GM19193 (cell line): ENCODE results near the gene CCDC28A.

Source experiments
- POLR2A ChIP-seq: IDR thresholded peaks from 4 replicates; pipeline ENCODE4 v1.6.1; 2011; ENCODE audit not compliant: insufficient read depth, insufficient read length; ENCODE audit errors: extremely low read depth

CCDC28A gene

DNA sequence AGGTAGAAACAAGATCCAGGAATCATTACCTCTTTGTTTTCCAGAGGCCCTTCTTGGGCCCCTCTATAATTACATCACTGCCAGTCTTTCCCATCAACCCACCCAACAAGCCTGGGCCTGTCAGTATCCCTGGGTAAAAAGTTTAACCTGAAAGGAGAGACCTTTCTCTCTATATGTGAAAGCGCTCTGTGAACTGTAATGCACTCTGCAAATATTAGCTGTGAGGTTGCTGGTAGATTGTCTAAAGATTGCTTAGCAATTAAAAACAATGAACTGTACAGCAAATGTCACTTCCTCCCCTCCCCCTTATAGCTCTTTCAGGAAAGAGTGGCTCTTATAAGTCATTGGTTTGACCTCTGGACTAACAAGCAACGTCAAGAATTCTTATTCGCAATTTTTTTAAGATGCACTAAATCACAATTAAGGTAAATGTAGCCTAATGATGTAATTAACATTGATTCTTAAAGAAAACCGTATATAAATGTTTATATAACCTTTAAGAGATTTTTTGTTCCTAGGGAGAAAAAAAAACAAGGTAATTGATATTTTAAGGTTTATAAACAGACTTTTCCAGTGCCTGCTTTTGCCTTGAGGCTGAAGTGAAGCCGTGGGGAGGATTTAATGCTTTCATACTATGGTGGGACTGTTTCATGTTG, 40.7 kb downstream of the CCDC28A start:
- TF ChIP-seq POLR2A, result no peak

DNA sequence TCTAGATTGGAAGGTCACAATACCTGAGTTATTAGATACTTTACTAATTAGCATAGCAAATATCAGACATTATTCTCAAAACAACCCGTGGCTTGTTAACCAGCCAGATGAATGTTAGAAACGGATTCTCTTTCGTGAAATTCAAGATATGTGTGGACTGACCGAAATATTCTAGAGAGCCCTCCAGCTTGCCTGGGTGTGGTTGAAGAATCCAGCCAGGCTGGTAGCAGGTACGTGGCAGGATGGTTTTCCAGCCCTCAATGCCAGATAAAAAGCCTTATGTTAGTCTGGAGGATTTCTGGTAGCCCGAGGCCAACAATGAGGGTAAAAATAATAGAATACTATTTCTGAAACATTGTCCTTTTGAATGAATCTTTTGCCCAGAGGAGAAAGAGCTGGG, 41.7 kb downstream of the CCDC28A start:
- TF ChIP-seq POLR2A, result no peak

DNA sequence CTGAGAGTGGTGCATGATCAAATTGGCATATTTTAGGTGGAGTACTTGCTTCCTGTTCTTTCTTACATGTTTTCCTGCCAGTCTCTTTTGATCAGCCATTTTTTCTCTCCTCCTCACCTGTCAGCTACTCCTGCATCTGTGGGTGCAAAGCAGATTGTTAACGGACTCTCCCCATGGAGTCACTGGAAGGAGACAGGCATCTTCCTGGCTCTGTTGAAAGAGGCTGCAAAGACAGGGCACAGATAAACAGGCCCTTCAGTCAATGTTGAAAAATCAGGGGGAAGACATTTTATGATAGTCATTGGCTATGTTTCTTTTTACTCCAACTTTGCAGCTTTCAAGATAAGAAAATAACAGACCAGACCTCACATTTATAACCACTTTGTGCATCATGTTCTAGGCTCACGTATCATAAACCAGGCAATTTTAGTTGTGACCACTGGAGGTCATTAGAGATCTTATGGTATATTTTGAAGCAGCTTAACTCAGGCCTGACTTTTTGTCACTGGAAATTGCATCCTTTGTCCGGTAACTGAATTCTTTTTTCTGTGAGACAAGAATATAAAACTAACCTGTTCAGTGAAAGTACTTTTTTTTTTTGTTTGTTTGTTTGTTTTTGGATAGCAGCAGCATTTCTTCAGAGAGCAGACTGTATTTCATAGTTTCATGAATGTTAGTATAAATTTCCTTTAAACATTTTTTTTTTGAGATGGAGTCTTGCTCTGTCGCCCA, 42.4 kb downstream of the CCDC28A start:
- TF ChIP-seq POLR2A, result no peak

DNA sequence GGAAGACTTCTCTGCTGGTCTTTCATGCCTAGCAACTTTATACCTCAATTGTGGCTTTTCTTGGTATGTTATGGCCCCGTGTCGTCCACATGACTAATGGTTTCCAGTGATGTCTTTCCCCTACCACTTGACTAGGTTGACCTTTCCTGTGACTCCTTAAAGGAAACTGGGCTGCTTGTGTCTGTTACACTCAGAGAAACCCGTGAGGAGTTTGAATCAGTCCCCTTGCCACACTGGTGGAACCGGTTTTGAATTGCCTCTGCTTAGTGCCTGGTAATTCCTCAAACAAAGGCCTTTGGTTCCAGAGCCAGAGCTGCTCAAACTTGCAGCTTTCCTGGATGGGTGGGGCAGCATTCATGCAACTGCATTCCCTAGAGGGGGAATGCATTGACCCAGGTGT, 44.2 kb downstream of the CCDC28A start:
- TF ChIP-seq POLR2A, result no peak

DNA sequence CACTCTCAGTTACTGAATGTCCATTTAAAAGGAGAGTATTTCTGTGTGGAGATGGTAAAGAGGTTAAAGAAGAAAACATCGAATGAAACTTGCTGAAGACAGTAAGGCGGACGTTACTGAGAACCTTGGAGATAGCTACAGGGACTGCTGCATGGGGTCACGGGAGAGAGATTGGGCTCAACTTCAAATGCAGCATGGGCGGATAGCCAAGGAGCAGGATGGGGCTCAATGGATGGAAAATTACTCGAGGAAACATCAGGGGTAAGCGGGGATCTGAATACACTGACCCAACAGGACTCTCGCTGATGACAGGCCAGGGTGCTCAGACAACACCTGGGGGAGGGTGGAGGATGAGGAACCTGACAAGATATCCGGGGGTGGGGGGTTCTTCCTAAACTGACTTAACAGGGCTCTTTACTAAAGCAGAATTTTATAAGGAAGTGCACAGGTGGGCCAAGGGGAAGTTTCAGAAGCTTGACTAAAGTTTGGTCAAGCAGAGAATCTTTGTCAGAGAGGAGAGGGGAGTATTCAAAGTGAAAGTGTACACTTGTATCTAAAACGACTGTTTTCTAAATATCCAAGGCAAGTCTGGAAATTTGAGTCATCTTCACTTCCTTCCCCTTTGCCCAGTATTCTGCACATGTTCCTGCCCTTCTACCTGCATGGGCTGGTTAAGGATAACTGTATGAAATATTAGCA, 45.1 kb downstream of the CCDC28A start:
- no peak for TF ChIP-seq POLR2A

DNA sequence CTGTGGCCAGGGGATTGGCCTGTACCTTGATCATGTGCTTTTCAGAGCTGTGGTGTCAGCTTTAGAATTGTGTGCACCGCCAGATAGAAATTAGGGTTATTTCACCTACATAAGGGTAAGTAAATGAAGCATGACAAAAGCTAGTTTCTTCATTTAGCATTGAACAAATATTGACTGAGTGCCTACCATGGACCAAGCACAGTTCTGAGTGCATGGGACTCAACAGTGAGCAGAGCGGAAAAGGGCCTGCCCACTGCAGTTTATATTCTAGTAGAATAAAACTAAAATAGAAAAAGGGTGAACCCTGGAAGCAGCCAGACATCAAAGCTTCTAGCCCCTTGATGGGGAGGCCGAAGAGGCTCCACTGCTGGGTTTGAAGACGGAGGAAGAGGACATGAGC, 48.0 kb downstream of the CCDC28A start:
- TF ChIP-seq POLR2A, result no peak

DNA sequence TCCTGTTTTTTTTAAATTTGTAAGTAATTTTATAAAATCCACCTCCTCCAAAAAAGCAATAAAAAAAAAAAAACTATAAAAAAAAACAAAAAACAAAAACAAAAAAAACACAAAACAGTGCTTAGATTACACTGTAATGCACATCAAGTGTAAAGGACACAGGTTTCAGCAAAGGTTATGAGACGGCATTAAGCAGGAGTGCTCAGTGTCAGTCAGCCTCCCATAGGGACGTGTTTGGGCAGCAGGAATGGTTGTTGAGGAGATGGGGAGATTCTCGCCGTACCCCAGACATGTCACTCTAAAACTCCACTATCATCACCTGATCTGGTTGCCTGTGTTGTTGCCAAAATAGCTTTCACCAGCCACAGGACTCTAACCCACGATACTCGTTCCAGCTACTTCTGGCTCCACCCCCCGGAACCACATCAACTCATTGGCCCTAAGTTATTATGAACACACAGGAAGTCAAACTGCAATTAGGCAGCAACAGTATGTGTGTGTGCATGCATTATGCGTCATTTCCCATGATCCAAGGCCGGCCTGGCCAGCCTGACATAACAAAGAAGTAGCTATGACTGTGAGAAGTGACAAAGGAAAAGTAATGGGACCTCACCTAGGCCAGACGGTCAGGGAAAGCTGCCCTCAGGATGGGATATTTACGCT, 51.0 kb downstream of the CCDC28A start:
- no peak for TF ChIP-seq POLR2A

DNA sequence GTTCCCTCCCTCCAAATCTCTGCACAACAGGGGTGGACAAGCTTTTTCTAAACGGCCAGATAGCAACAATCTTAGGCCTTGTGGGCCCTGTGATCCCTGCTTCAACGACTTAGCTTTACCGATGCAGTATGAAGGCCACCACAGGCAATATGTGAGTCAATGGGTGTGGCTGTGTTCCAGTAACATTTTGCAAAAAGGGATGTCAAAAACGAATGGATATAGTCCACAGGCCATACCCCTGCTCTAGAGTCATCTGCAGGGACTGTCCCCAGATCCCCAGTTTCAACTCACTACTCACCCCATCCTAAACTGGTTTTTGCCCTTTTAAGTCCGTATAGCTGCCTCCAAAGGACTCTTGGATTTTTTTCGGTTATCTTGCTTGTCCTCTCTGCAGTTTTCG, 56.7 kb downstream of the CCDC28A start:
- no peak for TF ChIP-seq POLR2A

DNA sequence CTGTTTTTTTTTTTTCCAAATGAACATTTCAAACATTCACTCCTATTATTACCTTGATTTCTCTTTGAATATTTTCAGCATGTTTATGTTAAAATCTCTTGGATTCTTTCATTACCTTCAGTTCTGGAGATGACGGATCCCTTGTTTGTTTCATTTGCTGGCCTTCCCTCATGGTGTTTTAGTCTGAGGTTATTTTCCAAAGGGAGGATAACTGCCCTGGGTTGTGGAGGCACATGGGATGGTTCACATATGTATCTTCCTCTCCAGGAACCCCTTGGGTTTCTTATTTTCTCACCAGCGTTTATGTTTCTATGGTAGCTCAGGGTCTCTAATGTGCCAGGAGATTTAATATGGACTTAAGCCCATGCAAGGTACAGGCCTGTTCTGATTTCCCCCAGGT, 58.6 kb downstream of the CCDC28A start:
- TF ChIP-seq POLR2A, result no peak

DNA sequence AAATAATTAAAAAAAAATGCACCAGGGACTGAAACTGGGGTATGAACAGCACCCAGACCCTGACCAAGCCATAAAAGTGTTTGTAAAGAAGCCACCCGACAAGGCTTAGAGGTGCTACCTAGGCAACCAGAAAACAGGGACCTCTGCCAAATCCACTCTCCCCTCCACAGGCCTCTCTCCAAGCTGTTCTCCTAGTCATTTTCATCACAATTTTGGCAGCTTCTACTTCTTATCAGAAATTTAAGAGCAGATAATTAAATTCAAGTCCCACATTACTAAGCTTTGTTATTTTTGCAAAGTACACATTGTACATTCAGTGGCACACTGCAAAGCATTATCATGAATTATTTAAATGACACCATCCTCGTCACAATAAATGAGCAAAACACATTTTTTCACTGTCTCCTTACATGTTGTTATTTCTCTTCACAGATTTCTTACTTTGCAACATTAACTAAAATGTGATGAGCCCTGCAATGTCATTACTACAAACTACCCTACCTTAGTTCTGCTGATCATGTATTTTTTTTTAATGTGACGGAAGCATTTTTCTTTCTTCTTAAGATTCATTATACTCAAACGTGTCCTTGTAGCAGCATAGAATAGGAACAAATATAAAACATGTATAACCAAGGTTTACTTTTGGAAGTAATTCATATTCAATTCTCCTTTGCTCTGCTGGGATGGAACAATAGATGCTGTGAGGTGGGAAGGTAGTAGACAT, 60.4 kb downstream of the CCDC28A start:
- TF ChIP-seq POLR2A, result no peak

DNA sequence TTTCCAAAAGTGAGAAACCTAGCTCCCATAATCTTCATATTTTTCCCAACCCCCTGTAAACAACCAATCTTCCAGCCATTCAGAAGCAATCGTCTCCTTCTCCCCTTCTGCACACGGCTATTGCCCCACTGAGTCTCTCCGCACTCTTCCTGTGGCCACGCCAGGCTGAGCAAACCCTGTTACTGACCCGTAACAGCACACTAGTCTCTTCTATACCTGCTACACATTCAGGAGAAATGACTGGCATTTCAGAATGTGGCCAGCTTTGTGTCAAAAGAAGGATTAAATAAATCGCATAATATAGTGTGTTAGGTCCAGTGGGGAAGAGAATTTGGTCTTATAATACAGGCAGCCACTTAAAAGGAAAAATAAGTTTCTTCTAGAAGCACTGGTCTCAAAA, 63.7 kb downstream of the CCDC28A start:
- no peak for TF ChIP-seq POLR2A
